CD4-positive, alpha-beta memory T cell (primary cell): ENCODE measurements around the gene ERI2. TPM values are rescaled to one million over a fixed set of nuclear protein-coding genes. Genes with fewer than 3 reads are reported as not detected.

Experiments used
- CTCF ChIA-PET: fragments of 350-600 bp; sonication (Branson Sonifier 250); formaldehyde crosslinking; loops from one replicate; lab custom pipeline; 2021; ENCODE audit warnings: inconsistent platforms; ENCODE audit not compliant: partially characterized antibody; lab: Charles Lee
- POLR2A ChIA-PET: fragments of 350-600 bp; sonication (Branson Sonifier 250); formaldehyde crosslinking; loops from one replicate; lab custom pipeline; 2021; ENCODE audit not compliant: partially characterized antibody; lab: Charles Lee
- DNase-seq, 5 donors: peaks; one replicate each; pipeline versions ENCODE4 v3.0.0 to v3.0.0-alpha.2; 2020 to 2022; ENCODE audit warnings: mixed read lengths in 1 of 5
- H3K27ac ChIP-seq: one replicate; pipeline ENCODE4 v1.7.0; 2013; ENCODE audit warnings: low read depth, low read length
- H3K27me3 ChIP-seq: 2 replicates; pipeline ENCODE4 v1.7.0; 2013; ENCODE audit warnings: mild to moderate bottlenecking, low read length, moderate library complexity; ENCODE audit not compliant: insufficient read depth
- H3K36me3 ChIP-seq: 2 replicates; pipeline ENCODE4 v1.7.0; 2013; ENCODE audit warnings: mild to moderate bottlenecking, low read length, moderate library complexity; ENCODE audit not compliant: insufficient read depth
- H3K4me1 ChIP-seq: 2 replicates; pipeline ENCODE4 v1.7.0; 2013; ENCODE audit warnings: mild to moderate bottlenecking, low read length, moderate library complexity; ENCODE audit not compliant: insufficient read depth
- H3K4me3 ChIP-seq, 2 donors: one replicate each; pipeline ENCODE4 v1.7.0; 2013; ENCODE audit warnings: low read length in 2 of 2, mild to moderate bottlenecking in 1 of 2
- H3K9me3 ChIP-seq, 2 donors: one replicate each; pipeline ENCODE4 v1.7.0; 2013; ENCODE audit warnings: low read length in 2 of 2, control low read depth in 1 of 2; ENCODE audit not compliant: control insufficient read depth in 1 of 2
- H3K27ac Mint-ChIP-seq, 7 donors: one replicate each; pipeline ENCODE4 v1.8.0; 2020 to 2021; ENCODE audit warnings: mixed read lengths in 7 of 7, mild to moderate bottlenecking in 6 of 7, inconsistent platforms in 3 of 7, moderate library complexity in 3 of 7
- H3K27me3 Mint-ChIP-seq, 2 donors: one replicate each; pipeline ENCODE4 v1.8.0; 2020 to 2021; ENCODE audit warnings: mixed read lengths in 2 of 2
- H3K36me3 Mint-ChIP-seq, 2 donors: one replicate each; pipeline ENCODE4 v1.8.0; 2020 to 2021; ENCODE audit warnings: mixed read lengths in 2 of 2, inconsistent platforms in 1 of 2, mild to moderate bottlenecking in 1 of 2
- H3K4me1 Mint-ChIP-seq, 4 donors: one replicate each; pipeline ENCODE4 v1.8.0; 2020 to 2021; ENCODE audit warnings: mixed read lengths in 4 of 4, mild to moderate bottlenecking in 1 of 4
- H3K4me3 Mint-ChIP-seq, 8 donors: one replicate each; pipeline ENCODE4 v1.8.0; 2020 to 2021; ENCODE audit warnings: mixed read lengths in 8 of 8, mild to moderate bottlenecking in 7 of 8, moderate library complexity in 6 of 8, inconsistent platforms in 3 of 8
- H3K9me3 Mint-ChIP-seq, 8 donors: one replicate each; pipeline ENCODE4 v1.8.0; 2020 to 2021; ENCODE audit warnings: mixed read lengths in 8 of 8, mild to moderate bottlenecking in 5 of 8, inconsistent platforms in 3 of 8, moderate library complexity in 1 of 8
- intact Hi-C: fragments of 100-400 bp; cut with micrococcal nuclease; formaldehyde crosslinking; loops from one replicate; pipeline ENCODE4 v1.15.1; 2023
- polyA plus RNA-seq, 2 donors: library from polyadenylated mRNA; unstranded; fragments of 300-500 nt; fragmentation: Illumina TruSeq; gene quantifications; one replicate each; pipeline ENCODE4 v1.2.3, GENCODE V29; 2021
- total RNA-seq, 2 experiments: library from RNA; stranded (reverse); gene quantifications; one replicate each; pipeline ENCODE4 v1.2.3, GENCODE V29; 2021

The ERI2 gene
- total and polyA plus RNA-seq, 4 experiments from 2014 or later, result 2.8 to 4.0 (median 3.5) TPM

DNA sequence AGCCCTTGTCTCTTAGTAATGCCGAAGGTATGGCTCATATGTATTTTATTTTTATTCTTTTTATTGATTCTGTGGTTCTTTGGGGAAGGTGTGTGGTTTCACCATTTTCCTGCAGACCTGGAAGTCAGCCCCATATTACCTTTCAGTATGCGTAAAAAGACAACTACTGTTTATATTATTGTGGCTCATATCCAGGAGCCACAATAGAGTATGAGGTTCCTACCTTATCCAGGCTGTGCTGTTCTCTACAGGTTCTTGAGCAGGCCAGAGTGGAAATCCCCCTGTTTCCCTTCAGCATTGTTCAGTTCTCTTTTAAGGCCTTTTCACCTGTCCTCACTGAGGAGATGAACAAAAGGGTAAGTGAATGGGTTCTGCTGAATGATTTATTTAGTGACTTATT is 33.2 kb upstream of the ERI2 start:
- intact Hi-C loops, result no loop called here
- no peaks in the 10 kb centered on the region for H3K27me3 Mint-ChIP-seq
- H3K4me3 Mint-ChIP-seq, result no peak overlapping the region
- POLR2A ChIA-PET, result no interaction called here
- H3K4me1 Mint-ChIP-seq, result peaks cover 7 to 14% (median 10%) of the 10 kb centered on the region in 4 donors
- Histone ChIP-seq H3K4me3 (no peak overlapping the region), H3K36me3 (no peaks in the 10 kb centered on the region), H3K27me3 (no peaks in the 10 kb centered on the region), H3K27ac (no peak overlapping the region), H3K9me3 (no peaks in the 10 kb centered on the region), H3K4me1 (peaks cover 15% of the 10 kb centered on the region)
- DNase-seq, result no peak
- H3K36me3 Mint-ChIP-seq, result peaks cover 0 to 16% of the 10 kb centered on the region in 2 donors
- no peak overlapping the region for H3K27ac Mint-ChIP-seq
- CTCF ChIA-PET, result no interaction called here
- H3K9me3 Mint-ChIP-seq, result peaks cover 0 to 28% (median 13%) of the 10 kb centered on the region in 8 donors

DNA sequence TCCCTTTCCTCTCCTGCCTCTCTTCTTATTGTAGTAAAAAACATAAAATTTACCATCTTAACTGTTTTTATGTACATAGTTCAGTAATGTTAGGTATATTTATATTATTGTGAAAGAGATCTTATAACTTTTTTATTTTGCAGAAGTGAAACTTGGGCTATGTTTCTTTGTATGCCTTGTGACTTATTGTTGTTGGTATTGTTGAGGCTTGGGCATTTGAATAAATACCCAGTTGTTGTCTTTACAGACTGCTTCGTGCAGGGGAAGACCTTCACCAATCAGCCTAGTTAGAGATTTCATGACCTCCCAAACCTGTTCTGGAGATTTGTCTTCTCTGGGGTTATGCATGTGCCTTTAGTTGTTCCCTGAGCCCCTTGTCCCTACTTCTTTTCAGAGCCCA is 32.0 kb upstream of the ERI2 start:
- POLR2A ChIA-PET, result no interaction called here
- H3K4me1 ChIP-seq, result peaks cover 2% of the 10 kb centered on the region
- H3K4me3 ChIP-seq, result no peak overlapping the region
- no peaks in the 10 kb centered on the region for H3K27me3 ChIP-seq
- DNase-seq, result no peak
- Mint-ChIP-seq H3K36me3 (peaks cover 0 to 18% of the 10 kb centered on the region in 2 donors), H3K4me1 (peaks cover 0 to 1% (median 0%) of the 10 kb centered on the region in 4 donors), H3K27me3 (no peaks in the 10 kb centered on the region), H3K4me3 (no peak overlapping the region), H3K27ac (no peak overlapping the region), H3K9me3 (peaks cover 0 to 30% (median 13%) of the 10 kb centered on the region in 8 donors)
- H3K36me3 ChIP-seq, result no peaks in the 10 kb centered on the region
- intact Hi-C loops, result no loop called here
- CTCF ChIA-PET, result interaction anchor here (1.2 kb wide), 1 partner anchor 33 kb away, joined by 3 read pairs; no protein-coding TSS in a partner anchor
- no peaks in the 10 kb centered on the region for H3K9me3 ChIP-seq
- no peak overlapping the region for H3K27ac ChIP-seq

- H3K4me3 Mint-ChIP-seq, result no peak overlapping the region
- Histone ChIP-seq H3K9me3 (no peaks in the 10 kb centered on the region), H3K36me3 (no peaks in the 10 kb centered on the region), H3K27me3 (no peaks in the 10 kb centered on the region), H3K4me1 (no peaks in the 10 kb centered on the region), H3K4me3 (no peak overlapping the region), H3K27ac (no peak overlapping the region)
- H3K27me3 Mint-ChIP-seq, result no peaks in the 10 kb centered on the region
- peaks cover 0 to 15% of the 10 kb centered on the region in 2 donors for H3K36me3 Mint-ChIP-seq
- peak overlapping the region in 1 of 7 donors; percentile 1 for H3K27ac Mint-ChIP-seq
- DNase-seq, result no peak
- intact Hi-C loops, result no loop called here
- ChIA-PET POLR2A (interaction anchor here (0.6 kb wide), 1 partner anchor 122 kb away, joined by 5 read pairs; no protein-coding TSS in a partner anchor), CTCF (interaction anchor here (0.9 to 1.6 kb wide), 3 partner anchors 14 to 18 kb away, joined by 3 to 5 read pairs (median 4); no protein-coding TSS in a partner anchor)
- peaks cover 0 to 30% (median 13%) of the 10 kb centered on the region in 8 donors for H3K9me3 Mint-ChIP-seq
- no peaks in the 10 kb centered on the region for H3K4me1 Mint-ChIP-seq
Observed at GRCh38 chr16:20833086-20833485, 26.8 kb upstream of the ERI2 start.

DNA sequence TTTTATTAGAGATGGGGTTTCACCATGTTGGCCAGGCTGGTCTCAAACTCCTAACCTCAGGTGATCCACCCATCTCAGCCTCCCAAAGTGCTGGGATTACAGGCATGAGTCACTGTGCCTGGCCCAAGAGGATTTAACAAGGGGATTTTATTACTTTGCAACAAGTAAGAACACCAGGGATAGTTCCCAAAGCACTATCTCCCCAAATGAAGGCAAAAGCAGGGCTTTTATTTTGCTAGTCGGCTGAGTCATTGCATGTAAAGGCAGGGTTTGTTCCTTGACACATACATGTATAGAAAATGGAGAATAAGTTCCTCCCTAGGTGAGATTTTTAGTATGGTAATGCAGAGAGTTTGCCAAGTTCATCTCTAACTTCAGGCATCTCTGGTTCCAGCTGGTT is 24.1 kb upstream of the ERI2 start:
- no peaks in the 10 kb centered on the region for H3K27me3 ChIP-seq
- no peak for DNase-seq
- H3K9me3 ChIP-seq, result no peaks in the 10 kb centered on the region
- no peaks in the 10 kb centered on the region for H3K4me1 ChIP-seq
- POLR2A ChIA-PET, result no interaction called here
- no peaks in the 10 kb centered on the region for H3K36me3 ChIP-seq
- H3K36me3 Mint-ChIP-seq, result peaks cover 0 to 4% of the 10 kb centered on the region in 2 donors
- no peak overlapping the region for H3K27ac Mint-ChIP-seq
- no peak overlapping the region for H3K4me3 ChIP-seq
- no peak overlapping the region for H3K4me3 Mint-ChIP-seq
- no peak overlapping the region for H3K27ac ChIP-seq
- intact Hi-C loops, result no loop called here
- CTCF ChIA-PET, result no interaction called here
- no peaks in the 10 kb centered on the region for H3K27me3 Mint-ChIP-seq
- peaks cover 0 to 10% (median 3%) of the 10 kb centered on the region in 8 donors for H3K9me3 Mint-ChIP-seq
- H3K4me1 Mint-ChIP-seq, result no peaks in the 10 kb centered on the region

GRCh38 chr16:20829536-20829935 is 23.3 kb upstream of the ERI2 start:
- H3K36me3 ChIP-seq, result no peaks in the 10 kb centered on the region
- POLR2A ChIA-PET, result no interaction called here
- CTCF ChIA-PET, result no interaction called here
- H3K4me3 ChIP-seq, result no peak overlapping the region
- no peak for DNase-seq
- no peak overlapping the region for H3K27ac ChIP-seq
- Mint-ChIP-seq H3K36me3 (peaks cover 0 to 3% of the 10 kb centered on the region in 2 donors), H3K27ac (no peak overlapping the region), H3K27me3 (no peaks in the 10 kb centered on the region), H3K9me3 (peaks cover 0 to 2% (median 0%) of the 10 kb centered on the region in 8 donors), H3K4me1 (no peaks in the 10 kb centered on the region), H3K4me3 (no peak overlapping the region)
- H3K27me3 ChIP-seq, result no peaks in the 10 kb centered on the region
- intact Hi-C loops, result no loop called here
- H3K4me1 ChIP-seq, result no peaks in the 10 kb centered on the region
- no peaks in the 10 kb centered on the region for H3K9me3 ChIP-seq

GRCh38 chr16:20826039-20826566 is 19.8 kb upstream of the ERI2 start:
- H3K4me1 ChIP-seq, result no peaks in the 10 kb centered on the region
- no peak overlapping the region for H3K27ac ChIP-seq
- H3K27me3 ChIP-seq, result no peaks in the 10 kb centered on the region
- Mint-ChIP-seq H3K27me3 (no peaks in the 10 kb centered on the region), H3K36me3 (no peaks in the 10 kb centered on the region), H3K9me3 (no peaks in the 10 kb centered on the region), H3K4me3 (no peak overlapping the region), H3K27ac (no peak overlapping the region), H3K4me1 (no peaks in the 10 kb centered on the region)
- H3K36me3 ChIP-seq, result no peaks in the 10 kb centered on the region
- H3K9me3 ChIP-seq, result no peaks in the 10 kb centered on the region
- ChIA-PET CTCF (interaction anchor here (1.6 kb wide), 1 partner anchor 21 kb away, joined by 3 read pairs; no protein-coding TSS in a partner anchor), POLR2A (no interaction called here)
- intact Hi-C loops, result no loop called here
- no peak overlapping the region for H3K4me3 ChIP-seq
- DNase-seq, result no peak

DNA sequence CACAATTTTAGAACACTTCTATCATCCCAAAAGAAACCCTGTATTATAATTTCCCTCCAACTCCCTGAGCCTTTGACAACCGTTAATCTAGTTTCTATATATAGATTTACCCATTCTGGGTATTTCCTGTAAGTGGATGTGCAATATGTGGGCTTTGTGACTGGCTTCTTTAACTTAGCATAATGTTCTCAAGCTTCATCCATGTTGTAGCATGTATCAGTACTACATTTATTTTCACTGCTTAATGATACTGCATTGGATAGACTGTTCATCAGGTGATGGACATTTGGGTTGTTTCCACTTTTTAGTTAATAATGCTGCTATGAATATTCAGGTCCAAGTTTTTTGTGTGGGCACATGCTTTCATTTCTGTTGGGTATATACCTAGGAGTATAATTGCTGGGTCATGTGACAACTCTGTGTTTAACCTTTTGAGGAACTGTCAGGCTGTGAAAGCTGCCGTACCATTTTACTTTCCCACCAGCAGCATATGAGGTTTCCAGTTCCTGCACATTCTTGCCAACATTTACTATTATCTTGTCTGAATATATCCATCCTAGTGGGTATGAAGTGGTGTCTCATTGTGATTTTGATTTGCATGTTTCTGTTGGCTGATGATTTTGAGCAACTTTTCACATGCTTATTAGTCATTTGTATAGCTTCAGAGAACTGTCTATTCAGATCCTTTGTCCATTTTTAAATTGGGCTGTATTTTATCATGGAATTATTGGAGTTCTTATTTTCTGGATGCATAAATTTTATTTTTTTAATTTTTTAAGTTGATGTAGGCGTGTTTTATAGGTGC is 16.5 kb upstream of the ERI2 start:
- intact Hi-C loops, result no loop called here
- POLR2A ChIA-PET, result no interaction called here
- no peaks in the 10 kb centered on the region for H3K4me1 ChIP-seq
- H3K36me3 Mint-ChIP-seq, result peaks cover 0 to 4% of the 10 kb centered on the region in 2 donors
- CTCF ChIA-PET, result no interaction called here
- no peaks in the 10 kb centered on the region for H3K27me3 ChIP-seq
- H3K27me3 Mint-ChIP-seq, result no peaks in the 10 kb centered on the region
- no peak for DNase-seq
- H3K9me3 ChIP-seq, result no peaks in the 10 kb centered on the region
- peak overlapping the region in 1 of 7 donors; percentile 9 for H3K27ac Mint-ChIP-seq
- no peak overlapping the region for H3K4me3 ChIP-seq
- H3K9me3 Mint-ChIP-seq, result no peaks in the 10 kb centered on the region
- H3K36me3 ChIP-seq, result no peaks in the 10 kb centered on the region
- no peak overlapping the region for H3K4me3 Mint-ChIP-seq
- H3K4me1 Mint-ChIP-seq, result no peaks in the 10 kb centered on the region
- H3K27ac ChIP-seq, result no peak overlapping the region
